HG02852 (cell line): ENCODE data around the gene CHCHD1.
"Not testable (repeated sequence)": the region's sequence is repeated elsewhere in the genome, so short reads cannot be mapped to it uniquely, and the experiment has no call there.

Source experiments
- ATAC-seq: cut with Tn5 transposase; IDR thresholded peaks from one replicate; pipeline ENCODE4 v1.9.1; 2021; ENCODE audit warnings: mild to moderate bottlenecking, moderate library complexity; ENCODE audit not compliant: unreplicated experiment

The CHCHD1 gene

DNA sequence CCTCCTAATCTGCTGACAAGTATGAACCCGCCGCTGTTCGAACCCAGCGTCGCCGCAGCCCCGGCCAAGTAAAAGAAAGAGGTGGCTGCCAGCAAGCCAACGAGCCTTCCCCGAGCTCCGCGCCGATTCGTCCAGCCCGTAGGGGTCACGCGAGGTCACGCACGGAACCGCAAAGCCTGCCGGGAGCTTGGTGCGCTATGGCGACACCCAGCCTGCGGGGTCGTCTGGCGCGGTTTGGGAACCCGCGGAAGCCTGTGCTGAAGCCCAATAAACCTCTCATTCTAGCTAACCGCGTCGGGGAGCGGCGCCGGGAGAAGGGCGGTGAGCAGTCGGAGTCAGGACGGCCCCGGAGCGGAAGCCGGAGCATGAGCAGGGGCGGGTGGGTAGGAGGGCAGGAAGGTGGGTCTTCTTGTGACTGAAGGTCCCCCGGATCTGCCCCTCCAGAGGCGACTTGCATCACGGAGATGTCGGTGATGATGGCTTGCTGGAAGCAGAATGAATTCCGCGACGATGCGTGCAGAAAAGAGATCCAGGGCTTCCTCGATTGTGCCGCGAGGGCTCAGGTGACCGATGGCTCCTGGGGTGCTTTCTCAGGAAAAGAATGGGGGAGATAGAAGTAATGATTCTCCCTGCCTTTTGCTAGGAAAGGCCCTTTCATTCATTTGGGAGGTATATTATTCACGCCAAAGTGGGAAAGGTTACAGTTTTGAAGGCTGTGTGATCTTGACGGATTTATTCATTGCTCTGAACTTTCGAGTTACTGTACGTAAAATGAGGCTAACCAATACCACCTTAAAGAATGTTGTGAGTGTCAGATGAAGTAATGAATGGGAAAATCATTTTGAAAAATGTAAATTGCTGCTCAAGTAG, at the start of gene CHCHD1:
Gene CHCHD1 (plus strand): TSS at position 170 of the 870 bp plus-strand sequence. CDS start 28 bp downstream, at position 198.
- ATAC-seq: peak; percentile 56

GRCh38 chr10:73732426-73732825, 49.4 kb upstream of the CHCHD1 start:
- no peak for ATAC-seq

DNA sequence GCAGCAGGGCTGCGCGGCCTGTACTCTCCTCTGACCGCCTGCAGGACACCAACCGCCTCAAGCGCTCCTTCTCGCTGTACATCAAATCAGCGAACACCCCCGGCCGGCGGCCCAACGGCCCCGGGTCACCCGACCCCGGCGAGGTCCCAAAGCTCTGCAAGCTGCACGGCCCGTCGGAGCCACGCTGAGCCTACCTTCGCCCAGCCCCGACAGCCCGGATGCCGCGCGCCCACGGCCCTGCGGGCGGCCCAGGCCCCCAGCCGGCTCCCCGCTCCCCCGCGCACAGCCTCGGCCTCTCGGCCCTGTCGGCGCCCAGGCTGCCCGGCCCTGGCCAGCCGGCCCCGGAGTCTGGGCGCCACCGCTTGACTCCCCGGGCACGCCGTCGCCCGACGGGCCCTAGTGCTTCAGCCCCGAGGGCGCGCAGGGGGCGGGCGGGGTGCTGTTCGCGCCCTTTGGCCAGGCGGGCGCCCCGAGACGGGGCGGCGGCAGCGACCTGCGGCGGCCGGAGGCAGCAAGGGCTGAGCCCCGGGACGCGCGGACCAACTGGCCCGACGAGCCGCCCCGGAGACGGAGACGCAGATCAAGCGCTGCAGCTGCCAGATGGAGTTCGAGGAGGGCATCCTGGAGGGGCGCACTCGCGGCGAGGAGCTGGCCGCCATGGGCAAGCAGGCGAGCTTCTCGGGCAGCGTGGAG, 48.8 kb upstream of the CHCHD1 start:
- no peak for ATAC-seq

GRCh38 chr10:73734028-73734720, 47.7 kb upstream of the CHCHD1 start:
- ATAC-seq: no peak

- no peak for ATAC-seq
These were observed 47.0 kb upstream of the CHCHD1 start for GRCh38 chr10:73734796-73735305.

- ATAC-seq: not testable (repeated sequence)
These were observed 41.2 kb upstream of the CHCHD1 start for GRCh38 chr10:73740501-73741254.

DNA sequence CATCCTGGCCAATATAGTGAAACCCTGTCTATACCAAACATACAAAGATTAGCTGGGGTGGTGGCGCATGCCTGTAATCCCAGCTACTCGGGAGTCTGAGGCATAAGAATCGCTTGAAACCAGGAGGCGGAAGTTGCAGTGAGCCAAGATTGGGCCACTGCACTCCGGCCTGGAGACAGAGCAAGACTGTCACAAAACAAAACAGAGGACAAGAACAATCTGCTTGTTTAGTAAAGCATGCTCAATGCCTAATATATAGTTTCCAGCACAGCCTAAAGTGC, 39.5 kb upstream of the CHCHD1 start:
- no peak for ATAC-seq

DNA sequence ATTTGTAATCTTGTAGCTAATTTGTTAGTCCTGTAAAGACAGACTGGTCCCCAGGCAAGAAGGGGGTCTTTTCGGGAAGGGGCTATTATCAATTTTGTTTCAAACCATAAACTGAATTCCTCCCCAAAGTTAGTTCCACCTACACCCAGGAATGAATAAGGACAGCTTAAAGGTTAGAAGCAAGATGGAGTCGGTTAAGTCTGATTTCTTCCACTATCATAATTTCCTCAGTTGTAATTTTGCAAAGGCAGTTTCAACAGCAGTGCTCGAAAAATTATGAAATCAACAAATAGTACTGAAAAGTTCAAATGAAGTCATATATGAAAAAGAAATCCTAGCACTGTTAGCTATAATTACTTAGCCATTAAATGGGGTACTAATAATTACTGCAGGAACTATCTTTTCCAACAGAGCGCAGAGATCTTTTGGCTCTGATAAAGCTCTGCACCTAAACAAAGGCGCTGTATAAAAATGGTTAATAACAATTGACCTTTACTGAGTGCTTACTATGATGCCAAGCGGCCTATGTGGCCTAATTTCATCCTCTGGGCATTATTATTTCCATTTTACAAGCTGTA, 38.4 kb upstream of the CHCHD1 start:
- no peak for ATAC-seq

DNA sequence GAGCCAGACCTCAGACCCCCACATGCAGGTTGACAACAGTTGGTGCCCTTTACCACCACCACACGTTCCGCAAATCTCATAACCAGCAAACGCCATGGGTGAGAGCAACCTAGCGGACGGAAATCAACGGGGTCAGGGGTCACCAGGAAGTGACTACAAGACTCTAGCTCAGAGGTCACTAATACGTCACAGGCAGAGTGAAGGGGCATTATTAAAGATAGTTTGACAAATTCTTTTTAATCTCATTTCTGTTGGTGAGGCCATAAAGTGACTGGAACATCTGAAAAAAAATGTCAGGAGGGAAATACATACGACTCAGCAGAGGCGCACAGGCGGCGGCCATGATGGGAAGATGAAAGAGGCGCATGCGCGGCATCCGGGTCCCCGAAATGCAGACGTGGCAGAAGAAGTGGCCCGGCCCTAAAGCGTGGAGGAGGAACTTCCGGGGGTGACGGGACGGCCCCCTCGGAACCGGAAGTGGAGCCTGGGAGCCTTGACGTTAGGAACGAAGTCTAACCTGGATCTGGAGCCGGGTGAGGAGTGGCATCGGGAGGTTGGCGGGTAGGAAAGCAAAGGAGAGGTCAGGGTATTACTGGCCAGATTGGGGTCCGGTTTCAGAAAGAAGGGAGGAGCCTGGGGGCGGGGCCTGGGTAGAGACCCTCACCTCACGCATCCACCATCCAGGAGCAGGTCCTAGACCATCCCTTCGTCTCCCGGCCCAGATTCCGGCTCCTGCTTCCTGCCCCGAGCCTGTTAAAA, 37.8 kb upstream of the CHCHD1 start, which contains the start of gene SEC24C:
Gene SEC24C (plus strand): TSS at position 468 of the 759 bp plus-strand sequence. CDS start 2,461 bp downstream, outside the sequence.
- peak; percentile 88 for ATAC-seq

- peak; percentile 31 for ATAC-seq
These were observed 37.2 kb upstream of the CHCHD1 start for GRCh38 chr10:73744664-73744975.

GRCh38 chr10:73746721-73747120, 35.1 kb upstream of the CHCHD1 start:
- no peak for ATAC-seq

GRCh38 chr10:73750819-73751218, 31.0 kb upstream of the CHCHD1 start:
- no peak for ATAC-seq

DNA sequence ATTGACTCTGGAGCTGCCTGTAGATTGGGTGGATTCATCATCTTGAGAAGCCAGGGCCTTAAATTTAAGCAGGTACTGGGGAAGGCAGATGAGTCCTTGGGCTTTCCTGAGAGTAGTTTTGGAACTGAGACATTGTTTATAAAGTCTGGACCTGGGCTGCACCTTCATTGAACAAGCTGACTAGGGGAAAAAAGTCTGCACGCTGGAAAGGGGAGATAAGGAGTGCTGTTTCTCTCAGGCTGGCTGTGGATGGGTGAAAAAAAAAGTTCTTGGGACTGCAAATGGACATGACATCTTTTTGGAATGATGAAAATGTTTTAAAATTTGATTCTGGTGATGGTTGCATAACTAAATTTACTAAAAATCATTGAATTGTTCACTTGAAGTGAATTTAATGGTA, 25.7 kb upstream of the CHCHD1 start:
- ATAC-seq: no peak

DNA sequence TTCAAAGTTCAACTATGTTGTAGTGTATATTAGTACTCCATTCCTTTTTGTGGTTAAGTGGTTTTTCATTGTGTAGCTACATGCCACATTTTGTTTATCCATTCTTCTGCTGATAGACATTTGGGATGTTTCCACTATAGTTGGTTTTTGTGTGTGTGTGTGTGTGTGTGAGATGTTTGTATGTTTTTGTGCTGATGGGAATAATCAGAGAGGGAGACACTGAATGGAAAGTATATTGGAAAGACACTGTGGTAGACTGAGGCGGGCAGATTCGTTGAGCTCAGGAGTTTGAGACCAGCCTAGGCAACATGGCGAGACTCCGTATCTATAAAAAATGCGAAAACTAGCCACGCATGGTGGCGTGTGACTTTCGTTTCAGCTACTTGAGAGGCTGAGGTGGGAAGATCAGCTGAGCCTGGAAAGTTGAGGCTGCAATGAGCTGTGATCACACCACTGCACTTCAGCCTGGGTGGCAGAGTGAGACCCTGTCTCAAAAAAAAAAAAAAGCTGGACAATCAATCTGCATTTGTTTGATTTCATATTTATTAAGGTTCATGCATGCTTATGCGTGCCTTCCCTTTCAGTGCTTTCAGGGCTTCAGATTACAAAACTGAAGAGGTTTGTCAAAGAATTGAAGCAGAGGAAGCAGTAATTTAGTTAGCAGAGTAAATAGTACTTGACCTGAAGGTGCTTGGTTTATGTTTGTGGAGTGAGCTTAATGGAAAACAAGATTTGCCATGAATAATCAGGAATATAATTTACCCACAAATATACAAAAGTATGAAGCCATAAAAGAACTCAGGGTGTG, 22.9 kb upstream of the CHCHD1 start:
- no peak for ATAC-seq

- no peak for ATAC-seq
These were observed 22.2 kb upstream of the CHCHD1 start for GRCh38 chr10:73759512-73760115.

- no peak for ATAC-seq
These were observed 20.1 kb upstream of the CHCHD1 start for GRCh38 chr10:73761781-73762180.

DNA sequence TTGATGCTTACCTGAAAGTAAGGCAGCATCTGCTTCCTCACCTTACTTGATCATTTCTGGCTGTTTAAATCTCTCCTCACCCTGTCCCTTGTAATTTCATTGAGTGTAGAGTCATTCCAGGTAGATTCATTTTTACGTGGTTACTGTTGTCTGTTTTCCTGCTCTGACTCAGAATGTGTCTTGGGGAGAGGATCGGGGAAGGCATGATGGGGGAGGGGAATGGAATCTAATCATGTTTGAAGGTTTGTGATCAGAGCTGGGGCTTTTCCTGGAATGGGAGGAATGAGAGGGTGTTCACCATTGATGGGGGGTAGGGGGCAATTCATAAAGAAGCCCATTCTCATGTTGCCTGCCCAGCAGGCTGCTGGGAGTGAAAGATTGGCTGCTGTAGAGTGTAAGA, 18.9 kb upstream of the CHCHD1 start:
- ATAC-seq: no peak

- ATAC-seq: no peak
These were observed 18.5 kb upstream of the CHCHD1 start for GRCh38 chr10:73763343-73763742.

- no peak for ATAC-seq
These were observed 16.8 kb upstream of the CHCHD1 start for GRCh38 chr10:73765066-73765465.
